SIG-M5 treated with dmso at 0.1 percent for 504 hours (cell line): ENCODE data around the gene ST6GALNAC4.

ENCODE experiments used
- DNase-seq: peaks from one replicate; lab custom pipeline; 2025; ENCODE audit not compliant: unreplicated experiment; lab: John Stamatoyannopoulos, UW

The ST6GALNAC4 gene

DNA sequence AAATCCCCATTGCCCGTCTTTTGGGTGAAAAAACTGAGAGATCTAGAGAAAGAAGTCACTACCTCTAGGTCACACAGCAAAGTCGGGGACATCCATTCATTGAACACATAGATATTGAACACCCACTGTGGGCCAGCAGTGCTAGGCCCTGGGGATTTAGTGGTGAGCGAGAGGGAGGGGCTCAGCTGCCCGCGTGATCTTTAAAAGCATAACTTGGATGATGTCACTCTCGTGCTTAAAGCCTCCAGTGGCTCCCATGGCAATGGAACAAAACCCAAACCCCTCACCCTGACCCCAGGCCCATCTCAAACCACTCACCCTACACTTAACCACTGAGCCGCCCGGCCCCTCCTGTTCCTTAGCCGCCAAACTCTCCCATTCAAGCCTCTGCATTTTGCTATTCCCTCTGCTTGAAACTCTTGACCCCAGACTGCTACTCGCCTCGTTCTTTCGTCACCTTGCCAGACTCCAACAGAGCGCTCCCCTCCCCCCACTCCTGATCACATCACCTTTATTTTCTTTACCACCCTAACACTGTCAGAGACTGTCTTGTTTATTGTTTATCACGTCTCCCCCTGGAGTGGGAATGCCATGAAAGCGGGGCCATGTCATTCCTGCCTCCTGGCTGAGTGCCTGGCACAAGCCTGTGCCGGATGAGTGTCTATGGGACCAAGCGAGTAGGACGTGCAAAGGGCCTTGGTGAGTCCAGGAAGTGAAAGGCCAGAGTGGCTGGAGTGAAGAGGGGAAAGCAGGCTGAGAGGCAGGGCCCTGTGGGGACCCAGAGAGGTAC lies 14.4 kb upstream of the ST6GALNAC4 start:
- no peak for DNase-seq

DNA sequence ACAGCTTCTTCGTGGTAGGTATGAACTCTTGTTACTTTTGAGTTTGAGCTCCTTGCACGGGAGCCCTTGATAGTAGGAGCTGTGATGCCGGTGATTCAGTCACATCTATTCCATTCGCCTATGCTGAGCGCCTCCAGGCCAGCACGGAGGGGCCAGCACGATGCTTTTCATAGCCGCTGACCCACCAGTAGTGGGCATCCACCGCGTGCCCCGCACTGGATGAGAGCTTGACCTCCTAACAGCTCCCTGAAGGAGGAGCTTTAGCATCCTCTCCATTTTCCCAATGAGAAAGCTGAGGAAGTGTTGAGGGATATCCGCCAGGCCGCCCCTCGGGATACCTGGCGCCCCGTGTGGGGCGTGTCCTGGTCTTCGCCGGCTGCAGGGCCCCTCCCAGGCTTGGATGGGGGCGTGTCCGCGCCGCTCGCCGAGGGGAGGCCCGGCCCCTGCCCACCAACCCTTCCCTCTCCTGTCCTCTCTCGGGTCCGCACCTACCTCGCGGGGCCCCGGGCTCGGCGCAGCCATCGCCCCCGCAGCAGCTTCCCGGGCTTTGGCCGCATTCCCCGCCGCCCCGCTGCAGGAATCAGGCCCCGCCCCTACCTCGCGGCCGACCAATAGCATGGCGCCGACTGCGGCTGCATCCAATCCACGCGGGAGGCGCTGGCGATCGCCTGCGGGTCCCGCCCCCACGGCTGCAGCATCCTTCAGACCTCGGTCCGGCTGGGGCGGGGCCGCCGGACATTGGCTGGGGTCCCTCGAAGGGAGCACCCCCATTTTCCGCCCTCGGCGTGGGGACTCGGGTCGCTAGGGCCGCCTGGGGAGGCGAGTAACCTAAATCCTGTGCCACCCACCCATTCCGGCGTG lies 13.6 kb upstream of the ST6GALNAC4 start, which contains the start of gene PIP5KL1:
Gene PIP5KL1 (minus strand): TSS at position 547 of the 861 bp plus-strand sequence. CDS start 25 bp downstream, at position 522.
- peak; percentile 27 for DNase-seq

DNA sequence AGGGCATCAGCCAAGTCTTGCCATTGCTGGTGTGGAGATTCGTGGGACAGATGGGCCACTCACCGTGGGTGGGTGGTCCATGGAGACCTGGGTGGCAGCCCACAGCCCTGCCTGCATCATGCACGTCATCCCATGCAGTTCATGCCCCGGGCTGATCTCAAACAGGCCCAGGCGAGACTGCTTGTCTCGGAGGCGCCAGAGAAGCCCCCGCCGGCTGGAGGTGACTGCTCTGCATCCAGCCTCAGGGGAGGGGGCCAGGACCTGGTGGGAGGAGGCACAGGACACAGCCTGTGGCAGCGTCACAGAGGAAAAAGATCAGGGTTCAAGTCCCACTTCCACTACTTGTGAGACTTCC lies 12.8 kb upstream of the ST6GALNAC4 start:
- no peak for DNase-seq

DNA sequence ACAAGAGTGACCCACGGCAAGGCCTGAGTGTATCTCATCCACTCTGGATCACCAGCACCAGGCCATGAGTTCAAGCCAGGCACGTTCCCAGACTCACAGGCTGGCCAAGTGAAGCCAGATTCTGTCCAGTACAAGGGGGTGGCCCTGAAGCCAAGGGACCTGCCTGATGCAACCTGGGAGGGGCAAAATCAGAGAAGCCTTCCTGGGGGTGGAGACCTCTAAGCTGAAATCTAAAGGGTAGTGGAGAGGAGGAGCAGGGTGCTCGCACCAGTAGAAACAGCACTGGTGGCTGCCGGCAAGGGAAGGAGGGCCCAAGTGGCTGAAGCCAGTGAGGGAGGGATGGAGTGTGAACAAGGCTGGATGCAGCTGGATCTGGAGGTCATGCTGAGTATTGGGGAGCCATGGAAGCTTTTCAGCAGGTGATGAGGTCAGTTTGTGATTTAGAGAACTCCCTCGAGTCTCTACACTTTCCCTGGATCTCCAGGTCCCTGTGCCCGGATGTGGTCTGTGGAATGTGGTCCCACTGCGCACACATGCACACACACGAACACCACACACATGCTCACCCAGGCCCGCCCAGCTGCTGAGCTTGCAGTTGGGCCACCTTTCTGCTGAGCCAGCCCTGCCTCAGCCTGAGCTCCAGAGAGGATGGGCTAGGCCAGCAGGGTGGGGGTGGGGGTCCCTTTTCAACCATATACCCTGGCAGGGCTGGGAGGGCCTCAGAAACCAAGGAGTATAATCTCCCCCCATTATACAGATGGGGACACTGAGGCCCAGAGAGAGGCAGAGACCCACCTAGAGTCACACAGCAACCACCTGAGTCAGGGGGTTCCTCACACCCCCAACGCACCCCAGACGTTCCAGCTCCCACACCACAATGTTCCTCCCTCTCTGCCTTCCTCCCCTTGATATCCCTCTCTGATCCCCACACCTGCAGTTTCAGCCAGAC lies 12.1 kb upstream of the ST6GALNAC4 start:
- peak; percentile 16 for DNase-seq

DNA sequence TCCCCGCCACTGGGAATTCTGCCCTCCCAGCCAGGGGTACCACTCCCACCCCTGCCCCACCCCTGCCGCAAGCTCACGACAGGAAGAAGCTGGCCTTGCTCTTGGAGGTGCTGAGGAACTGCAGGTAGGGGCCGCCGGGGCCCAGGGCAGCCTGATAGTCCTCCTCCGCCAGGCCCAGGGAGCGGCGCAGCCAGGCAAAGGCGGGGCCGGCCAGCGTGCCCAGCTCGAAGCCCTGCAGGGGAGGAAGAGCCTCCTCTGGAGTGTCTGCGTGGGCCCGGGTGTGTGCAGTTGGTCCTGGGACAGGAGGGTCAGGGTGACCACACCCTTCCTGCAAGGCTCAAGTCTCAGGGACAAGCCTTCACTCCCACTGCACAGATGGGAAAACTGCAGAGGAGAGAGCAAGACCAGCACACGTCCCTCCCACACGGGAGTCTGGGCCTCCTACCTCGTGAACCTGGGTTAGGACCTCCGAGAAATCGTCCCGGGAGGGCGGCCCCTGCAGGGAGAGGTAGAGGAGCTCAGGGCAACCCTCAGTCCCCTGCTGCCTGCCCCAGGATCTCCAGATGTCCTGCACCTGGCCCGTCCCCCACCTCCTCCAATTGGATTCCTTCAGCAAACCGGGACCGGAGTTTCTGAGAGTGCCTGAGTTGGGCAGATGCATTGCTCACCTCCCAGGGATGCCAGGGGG lies 11.3 kb upstream of the ST6GALNAC4 start:
- DNase-seq = no peak

DNA sequence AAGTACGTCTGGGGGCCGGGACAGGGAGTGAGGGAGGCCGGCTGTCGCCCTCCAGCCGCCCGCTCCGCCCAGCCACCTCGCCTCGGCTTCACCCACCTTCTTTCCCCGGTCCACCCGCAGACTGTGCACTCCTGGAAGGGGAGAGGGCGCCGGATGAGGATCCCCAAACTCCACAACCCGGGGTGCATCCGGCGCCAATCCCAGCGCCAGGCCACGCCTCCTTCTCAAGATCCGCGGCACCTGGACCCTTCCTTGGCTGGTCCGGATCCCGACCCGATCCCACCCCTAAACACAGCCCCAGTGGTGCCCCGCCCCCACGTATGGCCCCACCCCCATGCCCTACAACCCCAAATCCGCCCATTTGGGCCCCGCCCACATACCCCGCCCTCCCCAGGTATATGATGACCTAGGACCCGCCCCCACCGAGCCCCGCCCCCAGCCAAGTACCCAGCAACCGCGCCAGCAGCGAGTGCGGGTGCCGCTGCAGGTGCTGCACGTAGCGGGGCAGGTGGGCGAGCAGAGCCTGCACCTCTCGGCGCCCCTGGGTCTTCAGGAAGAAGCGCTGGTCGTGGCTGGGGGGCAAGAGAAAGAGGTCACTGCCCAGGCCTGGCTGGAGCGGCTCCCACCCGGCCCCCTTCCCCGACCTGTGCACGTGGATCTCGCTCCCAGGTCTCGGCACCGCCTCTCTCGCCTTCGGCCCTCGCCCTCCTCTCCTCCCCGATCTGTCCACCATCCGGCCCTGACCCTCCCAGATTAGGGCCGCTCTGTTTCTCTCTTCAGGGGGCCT lies 10.6 kb upstream of the ST6GALNAC4 start:
- DNase-seq = no peak

DNA sequence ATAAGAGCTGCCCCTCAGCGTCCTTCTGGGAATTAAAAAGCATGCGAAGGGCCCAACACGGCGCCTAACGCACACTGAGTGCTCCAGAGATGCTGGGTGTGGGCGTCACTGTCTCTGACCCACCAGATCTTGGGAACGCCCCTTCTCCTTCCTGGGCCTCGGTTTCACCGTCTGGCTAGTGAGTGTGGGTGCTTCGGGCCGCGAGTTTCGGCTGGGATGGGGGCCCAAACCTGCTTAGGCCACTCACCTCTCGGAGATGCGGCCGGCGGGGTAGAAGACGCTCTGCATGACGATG lies 10.0 kb upstream of the ST6GALNAC4 start:
- no peak for DNase-seq

DNA sequence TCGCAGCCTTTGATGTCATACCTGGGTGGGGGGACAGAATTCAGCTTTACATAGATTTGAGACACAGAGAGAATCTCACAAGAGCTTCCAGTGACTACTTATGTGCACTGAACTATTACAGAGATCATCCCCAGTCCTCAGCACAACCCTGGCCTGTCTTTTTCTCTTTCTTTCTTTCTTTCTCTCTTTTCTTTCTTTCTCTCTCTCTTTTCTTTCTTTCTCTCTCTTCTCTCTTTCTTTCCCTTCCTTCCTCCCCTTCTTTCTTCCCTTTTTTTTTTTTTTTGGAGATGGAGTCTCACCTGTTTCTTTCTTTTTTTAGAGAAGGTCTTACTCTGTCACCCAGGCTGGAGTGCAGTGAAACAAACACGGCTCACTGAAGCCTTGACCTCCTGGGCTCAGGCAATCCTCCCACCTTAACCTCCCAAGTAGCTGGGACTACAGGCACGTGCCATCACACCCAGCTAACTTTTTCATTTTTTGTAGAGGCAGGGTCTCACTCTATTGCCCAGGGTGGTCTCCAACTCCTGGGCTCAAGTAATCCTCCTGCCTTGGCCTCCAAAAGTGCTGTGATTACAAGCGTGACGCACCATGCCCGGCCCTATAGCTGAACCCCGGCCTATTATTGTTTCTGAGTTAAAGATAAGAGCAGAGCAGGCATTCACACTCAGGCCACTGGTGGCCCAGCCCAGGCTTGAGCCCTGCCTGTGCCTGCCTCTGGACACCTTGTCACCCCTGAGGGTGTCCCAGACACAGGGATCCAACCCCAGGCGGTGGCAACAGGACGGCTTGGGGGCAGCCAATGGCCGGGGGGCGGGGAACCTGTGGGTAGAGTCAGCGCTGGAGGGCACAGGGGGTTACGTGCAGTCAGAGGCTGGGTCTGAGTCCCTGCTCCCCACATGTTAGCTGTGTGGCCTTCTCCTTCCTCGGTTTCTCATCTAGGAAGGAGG lies 9.4 kb upstream of the ST6GALNAC4 start:
- no peak for DNase-seq

DNA sequence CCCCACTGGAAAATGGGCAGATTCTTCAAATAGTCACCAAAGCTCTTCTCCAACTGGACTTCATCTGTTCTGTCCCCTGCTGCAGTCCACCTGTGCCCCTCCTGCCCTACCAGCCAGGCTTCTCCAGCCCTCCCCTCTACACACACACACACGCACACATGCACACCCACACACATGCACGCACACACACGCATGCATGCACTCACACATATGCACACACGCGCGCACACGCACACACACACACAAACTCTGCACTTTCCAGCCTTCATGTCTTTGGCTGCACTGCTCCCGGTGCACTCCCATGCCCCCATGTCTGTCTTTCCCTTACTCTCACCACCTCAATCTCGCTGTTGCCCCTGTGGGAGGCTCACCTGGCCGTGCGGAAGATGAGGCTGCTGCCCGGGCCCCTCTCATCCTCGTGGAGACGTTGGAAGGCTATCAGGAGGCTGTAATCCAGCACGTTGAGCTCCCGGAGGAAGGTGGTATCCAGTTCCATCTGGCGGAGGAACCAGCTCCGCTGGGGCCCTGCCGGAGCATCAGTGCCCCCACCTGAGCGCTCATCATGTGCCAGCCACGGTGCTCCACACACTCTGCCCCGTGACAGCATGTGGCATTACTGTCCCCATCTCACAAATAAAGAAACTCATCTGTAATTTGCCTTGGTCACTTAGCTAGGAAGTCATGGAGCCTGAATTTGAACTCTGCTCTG lies 8.0 kb upstream of the ST6GALNAC4 start:
- DNase-seq = no peak

DNA sequence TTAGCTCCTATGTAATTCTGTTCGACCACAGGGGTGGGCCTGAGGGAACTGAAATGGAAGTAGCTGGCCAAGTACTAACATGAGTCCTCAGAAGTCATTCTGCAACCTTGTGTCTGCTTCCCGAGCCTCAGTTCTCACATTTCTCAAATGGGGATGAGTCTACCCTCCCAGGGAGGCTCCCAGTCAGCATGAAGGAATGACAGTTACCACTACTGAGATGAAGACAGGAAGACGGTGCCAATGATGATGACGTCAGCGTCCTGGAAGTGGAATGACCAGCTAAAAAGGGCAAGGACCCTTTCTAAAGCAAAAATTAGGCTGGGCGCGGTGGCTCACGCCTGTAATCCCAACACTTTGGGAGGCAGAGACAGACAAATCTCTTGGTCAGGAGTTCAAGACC lies 6.9 kb upstream of the ST6GALNAC4 start:
- no peak for DNase-seq

DNA sequence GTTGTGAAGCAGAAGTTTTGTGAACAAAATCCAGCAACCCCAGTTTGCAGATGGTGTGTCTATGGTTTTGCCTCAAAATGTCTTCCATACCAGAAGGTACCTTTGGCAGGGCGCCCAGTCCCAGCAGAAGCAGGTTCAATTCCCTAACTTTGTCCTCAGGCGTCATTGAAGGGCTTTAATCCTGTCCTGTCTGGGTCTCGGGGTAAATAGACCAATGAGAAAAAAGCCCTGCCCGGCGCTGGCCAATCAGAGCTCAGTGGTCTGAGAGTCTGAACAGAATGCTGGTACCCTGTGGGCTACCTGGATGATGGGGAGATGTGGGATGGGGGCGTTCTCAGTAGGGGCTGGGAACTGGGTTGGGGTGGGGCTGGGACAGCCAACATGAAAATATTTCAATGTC lies 6.2 kb upstream of the ST6GALNAC4 start:
- no peak for DNase-seq

DNA sequence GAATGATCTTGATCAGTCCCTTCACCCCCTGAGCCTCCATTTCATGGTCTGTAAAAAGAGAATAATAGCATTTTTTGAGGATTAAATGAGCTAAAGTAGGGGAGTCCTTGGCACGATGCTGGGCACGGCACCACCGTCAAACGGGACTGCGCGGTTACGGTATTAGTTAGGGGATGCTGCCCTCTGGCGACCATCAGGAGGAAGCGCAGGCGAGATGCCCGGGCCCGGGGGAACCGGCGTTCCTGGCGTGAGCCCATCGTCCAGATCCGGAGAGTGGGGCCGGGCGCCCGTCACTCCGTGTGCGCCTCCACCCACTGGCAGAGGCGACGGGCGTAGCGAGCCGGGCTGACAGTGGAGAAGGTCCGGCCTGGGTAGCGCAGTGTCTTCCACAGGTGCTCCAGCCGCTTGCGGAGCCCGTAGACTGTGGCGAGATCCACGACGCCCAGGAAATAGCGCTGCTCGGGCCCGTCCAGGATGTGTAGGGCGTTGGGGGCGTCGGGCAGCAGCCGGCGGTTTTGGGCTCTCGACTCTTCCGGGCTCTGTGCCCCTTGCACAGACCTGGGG lies 4.8 kb upstream of the ST6GALNAC4 start:
- peak; percentile 37 for DNase-seq

DNA sequence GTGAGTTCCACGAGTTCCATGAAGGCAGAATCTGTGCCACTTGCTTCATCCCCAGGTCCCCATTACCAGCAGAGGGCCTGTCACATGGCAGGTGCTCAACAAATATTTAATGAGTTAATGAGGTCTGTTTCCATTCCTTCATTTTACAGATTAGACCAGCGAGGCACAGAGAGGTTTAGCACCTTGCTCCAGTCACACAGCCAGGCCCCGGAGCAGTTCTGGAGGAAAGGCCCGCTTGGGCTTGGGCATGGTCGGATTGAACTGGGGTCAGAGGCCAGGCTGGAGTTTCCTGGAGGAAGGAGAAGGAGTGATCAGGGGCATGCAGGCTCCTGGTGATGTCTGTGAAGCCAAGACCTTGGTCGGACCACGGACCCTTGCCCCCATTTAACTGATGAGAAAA lies 4.0 kb upstream of the ST6GALNAC4 start:
- DNase-seq = no peak

DNA sequence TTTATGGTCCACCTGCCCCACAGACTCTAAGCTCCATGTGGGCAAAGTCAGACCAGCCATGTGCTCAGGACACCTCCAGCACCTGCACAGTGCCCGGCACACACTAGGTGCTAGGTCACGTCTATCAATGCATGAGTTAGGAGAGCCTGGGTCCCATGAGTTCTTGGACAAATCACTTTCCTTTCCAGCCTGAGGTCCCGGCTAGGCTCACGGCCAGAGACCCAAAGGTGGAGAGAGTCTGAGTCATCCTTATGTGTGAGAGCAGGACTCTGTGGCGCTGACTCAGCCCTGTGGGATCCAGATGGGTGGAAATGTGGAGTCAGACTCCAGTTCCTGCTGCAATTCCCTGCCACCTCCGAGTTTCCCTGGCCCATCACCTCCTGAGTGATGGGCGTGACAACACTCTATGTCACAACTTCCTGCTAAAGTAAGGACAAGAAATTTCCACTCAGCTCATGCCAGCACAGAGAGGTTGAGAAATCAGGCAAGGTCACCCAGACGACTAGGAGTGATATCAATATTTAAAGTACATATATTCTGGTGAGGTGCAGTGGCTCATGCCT lies 2.5 kb upstream of the ST6GALNAC4 start:
- peak; percentile 87 for DNase-seq

DNA sequence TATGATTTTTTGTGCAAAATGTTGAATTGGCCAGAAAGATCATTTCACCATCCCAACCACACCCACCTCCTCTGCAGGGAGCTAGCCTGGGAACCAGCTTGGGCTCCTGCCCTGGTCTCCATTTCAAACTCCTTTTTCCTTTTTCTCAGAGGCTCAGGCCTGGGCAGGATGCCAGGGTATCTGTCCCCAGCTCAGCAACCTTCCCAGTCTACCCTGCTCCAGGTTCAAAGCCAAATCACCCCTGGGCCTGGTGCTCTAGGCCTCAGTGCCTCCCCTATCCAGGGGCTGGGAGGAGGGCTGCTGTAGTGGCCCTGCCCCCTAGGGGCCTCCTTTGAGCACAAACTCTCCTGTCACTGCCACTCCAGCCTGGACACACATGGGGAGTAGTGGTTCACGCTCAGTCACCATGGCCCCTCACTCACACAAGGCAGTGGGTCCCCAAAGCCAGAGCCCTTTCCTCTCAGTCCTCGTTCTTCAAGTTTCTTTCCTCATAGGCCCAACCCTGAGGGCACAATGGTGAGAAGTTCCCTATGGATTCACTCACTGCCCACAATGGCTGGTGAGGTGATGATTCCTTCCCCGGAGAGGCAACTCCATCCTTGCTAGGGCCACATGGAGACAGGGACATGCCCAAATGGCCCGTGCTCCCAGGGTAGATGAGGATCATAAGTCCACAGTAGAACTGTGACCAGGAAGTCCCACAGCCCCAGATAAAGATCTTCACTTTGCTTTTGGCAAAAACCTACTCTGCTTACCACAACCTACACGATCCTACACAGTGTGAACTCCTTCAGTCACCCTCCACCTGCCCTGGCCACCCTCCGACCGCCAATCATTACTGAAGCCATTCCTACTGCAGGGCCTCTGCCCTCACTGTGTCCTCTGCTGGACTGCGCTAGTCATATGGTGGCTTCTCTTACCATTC lies 1.6 kb upstream of the ST6GALNAC4 start:
- DNase-seq = no peak

DNA sequence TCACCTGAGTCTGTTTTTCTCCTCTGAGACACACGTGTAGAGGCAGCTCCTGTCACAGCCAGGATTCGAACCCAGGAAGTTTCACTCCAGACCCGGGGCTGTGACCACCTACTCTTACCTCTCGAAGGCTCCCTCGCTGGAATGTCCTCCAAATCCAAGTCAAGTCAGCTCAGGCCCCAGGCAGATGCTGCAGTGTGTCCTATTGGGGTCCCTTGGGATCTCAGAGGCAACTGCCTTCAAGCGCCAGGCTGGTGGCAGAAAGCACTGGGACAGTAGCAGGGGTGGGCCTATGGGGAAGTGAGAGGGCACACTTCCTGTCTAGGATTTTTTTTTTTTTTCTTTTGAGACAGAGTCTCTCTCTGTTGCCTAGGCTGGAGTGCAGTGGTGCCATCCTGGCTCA lies 762 bp upstream of the ST6GALNAC4 start:
- DNase-seq = peak; percentile 29
